ENCODE data around the gene CYLD.

DNA sequence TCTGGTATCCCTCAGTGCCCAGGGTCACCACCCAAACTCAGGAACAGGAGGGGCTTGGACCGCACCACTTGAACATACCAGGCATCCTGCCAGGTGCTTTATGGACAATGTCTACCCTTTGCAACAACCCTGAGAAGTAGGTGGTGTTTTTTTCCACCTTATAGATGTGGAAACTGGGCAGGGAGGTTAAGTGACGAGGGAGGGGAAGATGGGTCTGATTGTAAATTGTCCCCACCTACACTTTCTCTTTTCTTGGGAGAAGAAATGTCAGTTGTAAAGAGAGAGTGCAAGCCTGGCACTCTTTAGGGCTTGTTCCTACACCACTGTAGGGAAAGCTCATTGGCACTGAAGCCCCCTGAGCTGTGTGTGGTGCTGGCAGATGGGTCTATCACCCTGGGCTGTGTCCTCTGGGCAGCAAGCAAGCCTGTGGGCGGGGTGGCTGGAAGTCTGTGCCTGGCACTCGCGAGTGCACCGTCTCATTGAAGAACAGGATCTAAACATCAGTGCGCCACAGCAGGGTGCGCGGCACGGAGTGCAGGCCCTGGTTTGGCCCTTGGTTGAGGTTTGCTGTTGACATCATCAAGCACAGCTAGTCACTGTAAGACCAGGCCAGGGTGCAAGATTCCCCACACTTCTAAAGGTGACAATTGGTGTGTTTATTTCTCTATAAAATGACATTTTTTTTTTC, 33.4 kb upstream of the CYLD start:
- TF ChIP-seq, protein P1, sequence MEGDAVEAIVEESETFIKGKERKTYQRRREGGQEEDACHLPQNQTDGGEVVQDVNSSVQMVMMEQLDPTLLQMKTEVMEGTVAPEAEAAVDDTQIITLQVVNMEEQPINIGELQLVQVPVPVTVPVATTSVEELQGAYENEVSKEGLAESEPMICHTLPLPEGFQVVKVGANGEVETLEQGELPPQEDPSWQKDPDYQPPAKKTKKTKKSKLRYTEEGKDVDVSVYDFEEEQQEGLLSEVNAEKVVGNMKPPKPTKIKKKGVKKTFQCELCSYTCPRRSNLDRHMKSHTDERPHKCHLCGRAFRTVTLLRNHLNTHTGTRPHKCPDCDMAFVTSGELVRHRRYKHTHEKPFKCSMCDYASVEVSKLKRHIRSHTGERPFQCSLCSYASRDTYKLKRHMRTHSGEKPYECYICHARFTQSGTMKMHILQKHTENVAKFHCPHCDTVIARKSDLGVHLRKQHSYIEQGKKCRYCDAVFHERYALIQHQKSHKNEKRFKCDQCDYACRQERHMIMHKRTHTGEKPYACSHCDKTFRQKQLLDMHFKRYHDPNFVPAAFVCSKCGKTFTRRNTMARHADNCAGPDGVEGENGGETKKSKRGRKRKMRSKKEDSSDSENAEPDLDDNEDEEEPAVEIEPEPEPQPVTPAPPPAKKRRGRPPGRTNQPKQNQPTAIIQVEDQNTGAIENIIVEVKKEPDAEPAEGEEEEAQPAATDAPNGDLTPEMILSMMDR (IDR thresholded peaks at IDR 0.05 in 2 of 3, conservative IDR thresholded peaks at IDR 0.05 in 1 of 3; ENCODE audit: borderline replicate concordance in 1 of 3, insufficient read depth in 1 of 3, low read depth in 2 of 3, low read length in 2 of 3) = no peak
- no peak for TF ChIP-seq POLR2A (IDR thresholded peaks at IDR 0.05; ENCODE audit: borderline replicate concordance, extremely low read depth, insufficient read depth, insufficient read length)
- TF ChIP-seq JUND (IDR thresholded peaks at IDR 0.05) = no peak
- TF ChIP-seq, protein P2, sequence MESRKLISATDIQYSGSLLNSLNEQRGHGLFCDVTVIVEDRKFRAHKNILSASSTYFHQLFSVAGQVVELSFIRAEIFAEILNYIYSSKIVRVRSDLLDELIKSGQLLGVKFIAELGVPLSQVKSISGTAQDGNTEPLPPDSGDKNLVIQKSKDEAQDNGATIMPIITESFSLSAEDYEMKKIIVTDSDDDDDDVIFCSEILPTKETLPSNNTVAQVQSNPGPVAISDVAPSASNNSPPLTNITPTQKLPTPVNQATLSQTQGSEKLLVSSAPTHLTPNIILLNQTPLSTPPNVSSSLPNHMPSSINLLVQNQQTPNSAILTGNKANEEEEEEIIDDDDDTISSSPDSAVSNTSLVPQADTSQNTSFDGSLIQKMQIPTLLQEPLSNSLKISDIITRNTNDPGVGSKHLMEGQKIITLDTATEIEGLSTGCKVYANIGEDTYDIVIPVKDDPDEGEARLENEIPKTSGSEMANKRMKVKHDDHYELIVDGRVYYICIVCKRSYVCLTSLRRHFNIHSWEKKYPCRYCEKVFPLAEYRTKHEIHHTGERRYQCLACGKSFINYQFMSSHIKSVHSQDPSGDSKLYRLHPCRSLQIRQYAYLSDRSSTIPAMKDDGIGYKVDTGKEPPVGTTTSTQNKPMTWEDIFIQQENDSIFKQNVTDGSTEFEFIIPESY (IDR thresholded peaks at IDR 0.05; ENCODE audit: extremely low read depth, insufficient replicate concordance, low read length) = no peak
- TF ChIP-seq, protein P3, sequence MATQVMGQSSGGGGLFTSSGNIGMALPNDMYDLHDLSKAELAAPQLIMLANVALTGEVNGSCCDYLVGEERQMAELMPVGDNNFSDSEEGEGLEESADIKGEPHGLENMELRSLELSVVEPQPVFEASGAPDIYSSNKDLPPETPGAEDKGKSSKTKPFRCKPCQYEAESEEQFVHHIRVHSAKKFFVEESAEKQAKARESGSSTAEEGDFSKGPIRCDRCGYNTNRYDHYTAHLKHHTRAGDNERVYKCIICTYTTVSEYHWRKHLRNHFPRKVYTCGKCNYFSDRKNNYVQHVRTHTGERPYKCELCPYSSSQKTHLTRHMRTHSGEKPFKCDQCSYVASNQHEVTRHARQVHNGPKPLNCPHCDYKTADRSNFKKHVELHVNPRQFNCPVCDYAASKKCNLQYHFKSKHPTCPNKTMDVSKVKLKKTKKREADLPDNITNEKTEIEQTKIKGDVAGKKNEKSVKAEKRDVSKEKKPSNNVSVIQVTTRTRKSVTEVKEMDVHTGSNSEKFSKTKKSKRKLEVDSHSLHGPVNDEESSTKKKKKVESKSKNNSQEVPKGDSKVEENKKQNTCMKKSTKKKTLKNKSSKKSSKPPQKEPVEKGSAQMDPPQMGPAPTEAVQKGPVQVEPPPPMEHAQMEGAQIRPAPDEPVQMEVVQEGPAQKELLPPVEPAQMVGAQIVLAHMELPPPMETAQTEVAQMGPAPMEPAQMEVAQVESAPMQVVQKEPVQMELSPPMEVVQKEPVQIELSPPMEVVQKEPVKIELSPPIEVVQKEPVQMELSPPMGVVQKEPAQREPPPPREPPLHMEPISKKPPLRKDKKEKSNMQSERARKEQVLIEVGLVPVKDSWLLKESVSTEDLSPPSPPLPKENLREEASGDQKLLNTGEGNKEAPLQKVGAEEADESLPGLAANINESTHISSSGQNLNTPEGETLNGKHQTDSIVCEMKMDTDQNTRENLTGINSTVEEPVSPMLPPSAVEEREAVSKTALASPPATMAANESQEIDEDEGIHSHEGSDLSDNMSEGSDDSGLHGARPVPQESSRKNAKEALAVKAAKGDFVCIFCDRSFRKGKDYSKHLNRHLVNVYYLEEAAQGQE (IDR thresholded peaks at IDR 0.05; ENCODE audit: low read depth) = no peak
- TF ChIP-seq EGR1 (IDR thresholded peaks at IDR 0.05; ENCODE audit: low read depth) = no peak
- TF ChIP-seq POLR2AphosphoS5 (IDR thresholded peaks at IDR 0.05; ENCODE audit: low read depth, low read length) = no peak
- TF ChIP-seq EZH2 (IDR thresholded peaks at IDR 0.05) = no peak
- TF ChIP-seq ZNF274 (IDR thresholded peaks at IDR 0.05; ENCODE audit: low read depth, low read length) = no peak
